HG03095 (cell line): ENCODE data around the gene TBX10.
"Not testable (repeated sequence)": the region's sequence is repeated elsewhere in the genome, so short reads cannot be mapped to it uniquely, and the experiment has no call there.

ENCODE experiments used
- ATAC-seq: cut with Tn5 transposase; IDR thresholded peaks from one replicate; pipeline ENCODE4 v1.9.1; 2021; ENCODE audit warnings: moderate library complexity; ENCODE audit not compliant: unreplicated experiment

Gene TBX10

GRCh38 chr11:67664696-67665540 is 25.4 kb upstream of the TBX10 start:
- ATAC-seq = no peak

- no peak for ATAC-seq
Observed at GRCh38 chr11:67664213-67664585, 24.6 kb upstream of the TBX10 start.

- ATAC-seq = no peak
Observed at GRCh38 chr11:67663532-67664212, 24.1 kb upstream of the TBX10 start.

GRCh38 chr11:67662835-67663531 is 23.4 kb upstream of the TBX10 start:
- ATAC-seq = no peak

GRCh38 chr11:67662142-67662834 is 22.7 kb upstream of the TBX10 start:
- no peak for ATAC-seq

- not testable (repeated sequence) for ATAC-seq
Observed at GRCh38 chr11:67660752-67661151, 21.2 kb upstream of the TBX10 start.

GRCh38 chr11:67659651-67660165 is 20.1 kb upstream of the TBX10 start:
- not testable (repeated sequence) for ATAC-seq

GRCh38 chr11:67657300-67657699 is 17.7 kb upstream of the TBX10 start:
- ATAC-seq = no peak

- ATAC-seq = no peak
Observed at GRCh38 chr11:67656278-67656922, 16.8 kb upstream of the TBX10 start.

- ATAC-seq = no peak
Observed at GRCh38 chr11:67654225-67654624, 14.7 kb upstream of the TBX10 start.

GRCh38 chr11:67652965-67653845 is 13.6 kb upstream of the TBX10 start:
- no peak for ATAC-seq

GRCh38 chr11:67651976-67652781 is 12.6 kb upstream of the TBX10 start:
- ATAC-seq = no peak

- ATAC-seq = no peak
Observed at GRCh38 chr11:67649634-67650510, 10.3 kb upstream of the TBX10 start.

GRCh38 chr11:67648796-67649613 is 9.4 kb upstream of the TBX10 start:
- ATAC-seq = no peak

GRCh38 chr11:67648140-67648795 is 8.7 kb upstream of the TBX10 start:
- ATAC-seq = no peak

GRCh38 chr11:67647471-67647870 is 7.9 kb upstream of the TBX10 start:
- no peak for ATAC-seq
